Retinal pigment epithelial cell (primary cell): ENCODE data around the gene SARDH.

ENCODE experiments used
- DNase-seq: peaks from one replicate; pipeline ENCODE4 v3.0.0-alpha.2; 2010; ENCODE audit warnings: low read depth
- H3K4me3 ChIP-seq: 2 replicates; pipeline ENCODE4 v1.5.1; 2011; ENCODE audit warnings: mild to moderate bottlenecking, low read length, control low read depth, moderate library complexity
- TF ChIP-seq, protein P1 (sequence below): conservative IDR thresholded peaks from 2 replicates; pipeline ENCODE4 v1.5.1; 2011; ENCODE audit warnings: low read depth, low read length, control low read depth, inconsistent platforms

Gene SARDH

GRCh38 chr9:133682818-133683585, 55.1 kb downstream of the SARDH start:
- no peak overlapping the region for H3K4me3 ChIP-seq
- no peak for DNase-seq
- TF ChIP-seq, protein P1, sequence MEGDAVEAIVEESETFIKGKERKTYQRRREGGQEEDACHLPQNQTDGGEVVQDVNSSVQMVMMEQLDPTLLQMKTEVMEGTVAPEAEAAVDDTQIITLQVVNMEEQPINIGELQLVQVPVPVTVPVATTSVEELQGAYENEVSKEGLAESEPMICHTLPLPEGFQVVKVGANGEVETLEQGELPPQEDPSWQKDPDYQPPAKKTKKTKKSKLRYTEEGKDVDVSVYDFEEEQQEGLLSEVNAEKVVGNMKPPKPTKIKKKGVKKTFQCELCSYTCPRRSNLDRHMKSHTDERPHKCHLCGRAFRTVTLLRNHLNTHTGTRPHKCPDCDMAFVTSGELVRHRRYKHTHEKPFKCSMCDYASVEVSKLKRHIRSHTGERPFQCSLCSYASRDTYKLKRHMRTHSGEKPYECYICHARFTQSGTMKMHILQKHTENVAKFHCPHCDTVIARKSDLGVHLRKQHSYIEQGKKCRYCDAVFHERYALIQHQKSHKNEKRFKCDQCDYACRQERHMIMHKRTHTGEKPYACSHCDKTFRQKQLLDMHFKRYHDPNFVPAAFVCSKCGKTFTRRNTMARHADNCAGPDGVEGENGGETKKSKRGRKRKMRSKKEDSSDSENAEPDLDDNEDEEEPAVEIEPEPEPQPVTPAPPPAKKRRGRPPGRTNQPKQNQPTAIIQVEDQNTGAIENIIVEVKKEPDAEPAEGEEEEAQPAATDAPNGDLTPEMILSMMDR, result no peak

GRCh38 chr9:133681658-133682306, 56.4 kb downstream of the SARDH start:
- no peak for DNase-seq
- TF ChIP-seq, protein P1, result no peak
- no peak overlapping the region for H3K4me3 ChIP-seq

GRCh38 chr9:133680976-133681657, 57.0 kb downstream of the SARDH start:
- no peak for DNase-seq
- no peak overlapping the region for H3K4me3 ChIP-seq
- TF ChIP-seq, protein P1, result no peak

DNA sequence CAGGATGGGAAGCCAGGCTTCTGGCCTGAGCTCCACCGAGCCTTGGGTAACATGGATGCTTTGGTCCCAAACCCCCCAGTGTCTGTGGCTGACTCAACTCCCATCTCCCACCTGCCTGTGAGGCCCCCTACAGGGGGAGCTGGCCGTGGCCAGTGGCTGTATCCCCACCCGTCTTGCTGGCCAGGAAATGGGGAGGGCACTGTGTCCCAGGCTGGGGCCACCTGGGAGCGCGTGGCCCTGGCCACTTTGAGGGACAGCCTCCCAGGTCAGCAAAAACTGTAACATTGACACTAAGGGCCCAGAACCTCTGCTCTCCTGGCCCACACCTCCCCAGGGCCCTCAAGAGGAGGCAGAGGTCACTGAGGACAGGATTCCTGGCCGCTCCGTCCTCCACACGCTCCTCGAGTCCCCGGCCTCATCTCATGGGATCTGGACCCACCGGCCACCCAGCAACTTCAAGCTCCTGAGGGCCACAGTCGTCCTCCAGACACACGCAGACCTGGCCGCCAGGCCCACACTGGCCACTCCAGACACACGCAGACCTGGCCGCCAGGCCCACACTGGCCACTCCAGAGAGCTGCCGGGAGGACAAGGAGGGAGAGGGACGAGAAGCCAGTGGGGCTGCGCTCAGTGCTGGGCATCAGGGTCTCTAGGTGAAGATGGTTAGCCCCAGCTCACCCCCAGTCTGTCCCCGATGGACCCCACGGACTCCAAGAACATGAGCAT, 57.7 kb downstream of the SARDH start:
- H3K4me3 ChIP-seq, result no peak overlapping the region
- DNase-seq, result no peak
- TF ChIP-seq, protein P1, result no peak

DNA sequence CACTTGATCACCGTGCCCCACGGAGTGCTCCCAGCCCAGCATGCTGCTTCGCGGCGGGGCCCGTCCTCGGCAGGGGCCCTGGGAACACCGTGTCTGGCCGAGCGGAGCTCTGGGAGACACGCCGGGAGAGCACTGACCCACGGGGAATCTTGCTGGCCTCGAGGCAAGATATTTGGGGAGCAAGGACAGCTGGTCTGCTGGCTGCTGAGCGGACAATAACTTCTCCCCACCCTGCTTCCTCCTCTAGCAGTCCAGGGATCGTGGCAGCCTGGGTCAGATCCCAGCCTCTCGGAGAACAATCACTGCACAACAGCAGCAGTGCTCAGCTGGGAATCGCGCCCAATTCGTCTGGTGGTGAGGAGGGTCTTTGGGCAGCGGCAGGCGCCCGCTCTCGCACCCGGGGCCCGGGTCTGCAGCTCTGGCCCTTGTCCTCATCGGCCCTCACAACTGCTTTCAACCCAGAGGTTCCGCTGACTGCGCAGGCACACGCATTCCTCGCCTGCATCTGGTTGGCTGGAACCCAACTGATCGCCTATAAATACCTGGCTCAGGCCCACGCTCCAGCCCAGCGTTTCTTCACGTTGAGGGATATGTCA, 58.6 kb downstream of the SARDH start:
- no peak for DNase-seq
- H3K4me3 ChIP-seq, result no peak overlapping the region
- TF ChIP-seq, protein P1, result no peak

DNA sequence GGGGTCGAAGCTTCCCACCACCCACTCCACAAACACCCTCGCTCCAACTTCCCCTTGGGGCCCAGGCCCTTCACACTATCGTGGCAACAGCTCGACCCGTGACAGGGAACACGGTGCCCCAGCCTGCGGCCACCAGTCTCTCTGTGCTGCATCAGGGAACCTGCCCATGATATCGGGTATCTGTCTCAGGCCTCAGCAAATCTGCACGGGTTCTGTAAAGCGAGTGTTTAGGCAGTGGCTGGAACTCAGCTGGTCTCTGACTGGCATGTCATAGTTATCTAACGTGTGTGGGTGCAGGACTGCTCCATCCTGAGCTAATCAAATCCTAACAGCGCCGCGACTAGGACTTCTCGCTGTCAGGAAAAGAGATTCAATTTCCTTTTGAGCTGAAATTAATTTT, 59.1 kb downstream of the SARDH start:
- TF ChIP-seq, protein P1, result no peak
- H3K4me3 ChIP-seq, result no peak overlapping the region
- DNase-seq, result no peak
